ENCODE measurements around the gene ODF2L.

The ODF2L gene

DNA sequence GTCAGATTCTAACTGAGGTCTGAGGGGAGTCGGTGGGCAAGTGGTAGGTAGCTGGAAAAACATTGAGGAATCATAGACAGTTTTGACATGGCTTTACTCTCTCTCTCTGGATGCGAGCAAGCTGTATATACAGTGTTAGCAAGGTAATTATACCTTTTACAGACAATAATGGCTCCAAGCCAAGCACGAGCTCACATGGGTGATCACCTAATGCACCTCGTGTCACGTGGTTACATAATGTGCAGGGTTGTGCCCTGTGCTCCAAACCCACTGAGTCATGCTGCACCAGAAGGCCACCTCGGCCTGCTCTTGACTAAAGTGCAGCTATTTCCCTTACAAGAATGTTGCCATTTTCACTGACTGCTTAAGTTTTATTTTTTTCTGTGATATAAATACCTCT, 20.2 kb upstream of the ODF2L start:
- H3K4me3 ChIP-seq (ENCODE audit: low read depth, low read length): no peak overlapping the region
- TF ChIP-seq, protein P1, sequence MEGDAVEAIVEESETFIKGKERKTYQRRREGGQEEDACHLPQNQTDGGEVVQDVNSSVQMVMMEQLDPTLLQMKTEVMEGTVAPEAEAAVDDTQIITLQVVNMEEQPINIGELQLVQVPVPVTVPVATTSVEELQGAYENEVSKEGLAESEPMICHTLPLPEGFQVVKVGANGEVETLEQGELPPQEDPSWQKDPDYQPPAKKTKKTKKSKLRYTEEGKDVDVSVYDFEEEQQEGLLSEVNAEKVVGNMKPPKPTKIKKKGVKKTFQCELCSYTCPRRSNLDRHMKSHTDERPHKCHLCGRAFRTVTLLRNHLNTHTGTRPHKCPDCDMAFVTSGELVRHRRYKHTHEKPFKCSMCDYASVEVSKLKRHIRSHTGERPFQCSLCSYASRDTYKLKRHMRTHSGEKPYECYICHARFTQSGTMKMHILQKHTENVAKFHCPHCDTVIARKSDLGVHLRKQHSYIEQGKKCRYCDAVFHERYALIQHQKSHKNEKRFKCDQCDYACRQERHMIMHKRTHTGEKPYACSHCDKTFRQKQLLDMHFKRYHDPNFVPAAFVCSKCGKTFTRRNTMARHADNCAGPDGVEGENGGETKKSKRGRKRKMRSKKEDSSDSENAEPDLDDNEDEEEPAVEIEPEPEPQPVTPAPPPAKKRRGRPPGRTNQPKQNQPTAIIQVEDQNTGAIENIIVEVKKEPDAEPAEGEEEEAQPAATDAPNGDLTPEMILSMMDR (IDR thresholded peaks at IDR 0.05; ENCODE audit: low read depth, low read length): no peak

DNA sequence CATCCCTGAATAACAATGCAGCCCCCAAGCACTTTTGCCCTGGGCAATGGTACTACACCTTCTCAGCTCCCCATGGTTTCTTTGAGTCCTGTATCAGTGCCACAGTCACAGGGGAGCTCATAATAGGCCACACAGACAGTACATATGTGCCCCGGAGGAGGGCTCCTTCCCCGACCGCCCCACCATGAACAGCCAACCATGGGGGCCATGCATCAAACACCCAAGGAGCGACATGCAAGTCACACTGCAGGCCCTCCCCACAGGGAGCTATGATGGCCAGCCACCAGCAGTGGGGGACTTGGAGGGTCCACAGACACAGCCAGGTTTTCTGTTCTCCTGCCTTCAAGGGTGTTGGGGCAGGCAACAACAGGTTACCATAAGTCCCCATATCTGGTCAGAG, 14.8 kb upstream of the ODF2L start:
- no peak overlapping the region for H3K4me3 ChIP-seq (ENCODE audit: low read depth, low read length)
- TF ChIP-seq, protein P1 (IDR thresholded peaks at IDR 0.05; ENCODE audit: low read depth, low read length): no peak

DNA sequence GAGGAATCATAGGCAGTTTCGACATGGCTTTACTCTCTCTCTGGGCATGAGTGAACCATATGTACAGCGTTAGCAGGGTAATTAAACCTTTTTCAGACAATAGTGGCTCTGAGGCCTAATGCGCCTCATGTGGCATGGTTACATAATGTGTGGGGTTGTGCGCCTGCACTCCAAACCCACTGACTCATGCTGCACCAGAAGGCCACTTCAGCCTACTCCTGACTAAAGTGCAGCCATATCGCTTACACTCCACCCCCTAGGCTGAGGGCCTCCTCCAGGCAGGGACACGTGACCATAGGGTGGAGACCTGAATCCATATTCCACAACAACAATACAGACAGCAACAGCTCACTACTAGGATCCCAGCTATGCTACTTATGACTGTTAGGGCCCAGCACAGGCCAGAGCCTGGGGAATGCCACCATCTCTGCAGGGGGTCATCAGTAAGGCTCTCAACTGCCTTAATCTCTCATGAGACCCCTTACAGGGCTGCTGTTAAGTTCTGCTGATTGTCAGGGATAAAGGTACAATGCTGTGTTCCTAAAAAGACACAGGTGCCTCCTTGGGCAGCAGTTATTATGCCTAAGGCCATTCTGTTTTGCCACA, 13.4 kb upstream of the ODF2L start:
- TF ChIP-seq, protein P1 (IDR thresholded peaks at IDR 0.05; ENCODE audit: low read depth, low read length): no peak
- no peak overlapping the region for H3K4me3 ChIP-seq (ENCODE audit: low read depth, low read length)

DNA sequence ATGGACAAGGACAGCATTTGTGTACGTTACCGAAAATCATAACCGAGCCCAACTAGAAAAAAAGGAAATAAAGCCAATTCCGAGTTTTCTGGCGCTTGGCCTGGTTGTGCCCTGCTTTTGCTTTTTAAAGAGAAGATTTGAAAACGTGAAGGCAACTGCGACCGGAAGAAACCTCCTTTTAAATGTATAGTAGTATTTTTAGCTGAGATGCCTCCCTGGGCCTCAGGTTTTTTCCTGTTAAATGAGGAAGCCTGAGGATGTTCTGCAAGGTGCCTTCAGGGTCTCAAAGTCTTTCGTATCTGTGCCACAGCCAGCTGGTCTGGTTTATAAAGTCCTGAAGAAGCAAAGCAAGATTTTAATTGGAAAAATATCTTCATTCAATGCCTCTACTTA, 371 bp upstream of the ODF2L start:
- TF ChIP-seq, protein P1 (IDR thresholded peaks at IDR 0.05; ENCODE audit: low read depth, low read length): no peak

DNA sequence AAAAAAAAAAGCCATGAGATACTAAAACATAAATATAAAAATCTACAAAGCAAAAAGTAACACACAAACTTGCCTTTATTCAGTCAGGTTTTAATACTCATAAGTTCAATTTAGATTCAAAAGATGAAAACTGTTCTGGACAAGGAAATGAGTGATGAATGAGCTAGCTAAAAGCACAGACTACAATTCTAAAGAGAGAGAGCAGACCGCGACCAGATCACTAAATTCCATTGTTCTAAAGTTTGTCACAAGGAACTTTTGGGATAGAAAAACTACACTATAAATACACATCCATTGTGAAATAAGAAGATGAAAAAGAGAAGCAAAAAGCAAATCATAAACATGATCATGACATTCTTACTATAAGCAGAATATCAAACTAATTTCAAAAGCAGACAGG, 1.7 kb downstream of the ODF2L start:
- TF ChIP-seq, protein P1 (IDR thresholded peaks at IDR 0.05; ENCODE audit: low read depth, low read length): no peak
- no peak overlapping the region for H3K4me3 ChIP-seq (ENCODE audit: low read depth, low read length)

More for the DNA sequence above, 371 bp upstream of the ODF2L start:
- peak overlapping the region; percentile 89 for H3K4me3 ChIP-seq (ENCODE audit: low read depth, low read length)

DNA sequence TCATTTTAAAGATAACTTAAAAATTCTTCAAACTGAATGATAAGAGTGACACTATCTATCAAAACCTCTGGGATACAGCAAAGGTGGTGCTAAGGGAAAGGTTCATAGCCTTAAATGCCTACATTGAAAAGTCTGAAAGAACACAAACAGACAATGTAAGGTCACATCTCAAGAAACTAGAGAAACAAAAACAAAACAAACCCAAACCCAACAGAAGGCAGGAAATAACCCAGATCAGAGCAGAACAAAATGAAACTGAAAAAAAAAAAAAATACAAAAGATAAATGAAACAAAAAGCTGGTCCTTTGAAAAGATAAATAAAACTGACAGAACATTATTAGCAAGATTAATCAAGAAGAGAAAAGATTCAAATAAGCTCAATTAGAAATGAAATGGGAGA, 6.8 kb downstream of the ODF2L start:
- TF ChIP-seq, protein P1 (IDR thresholded peaks at IDR 0.05; ENCODE audit: low read depth, low read length): no peak
- no peak overlapping the region for H3K4me3 ChIP-seq (ENCODE audit: low read depth, low read length)

DNA sequence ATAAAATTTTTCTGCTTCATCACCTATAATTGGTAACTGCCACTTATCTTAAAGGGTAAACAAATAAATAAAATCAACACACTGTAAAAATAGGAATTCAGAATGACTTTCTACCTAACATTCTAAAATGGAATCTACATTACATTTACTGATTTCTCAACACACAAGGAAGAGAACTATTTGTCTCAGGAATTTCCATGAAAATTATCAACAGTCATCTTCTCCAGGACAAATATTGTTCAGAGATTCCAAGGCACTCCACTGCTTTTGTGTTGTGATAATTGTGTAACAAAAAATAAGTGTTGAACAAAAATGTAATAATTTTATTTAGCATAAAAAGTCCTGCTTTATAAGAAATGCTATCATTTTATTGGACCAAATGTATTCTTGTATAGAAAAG, 7.3 kb downstream of the ODF2L start:
- no peak overlapping the region for H3K4me3 ChIP-seq (ENCODE audit: low read depth, low read length)
- TF ChIP-seq, protein P1 (IDR thresholded peaks at IDR 0.05; ENCODE audit: low read depth, low read length): no peak

Measured in WI38 (cell line).